Sigmoid colon (tissue), 4 donors: ENCODE measurements around the gene SLC44A1.

ENCODE experiments used
- EP300 ChIP-seq, 4 donors: sonication (generic); formaldehyde crosslinking; IDR thresholded peaks; one replicate each; pipeline ENCODE4 v1.6.1; 2017; ENCODE audit warnings: antibody characterized with exemption in 4 of 4
- POLR2AphosphoS5 ChIP-seq, 4 donors: sonication (generic); formaldehyde crosslinking; IDR thresholded peaks; one replicate each; pipeline ENCODE4 v1.6.1; 2017; ENCODE audit warnings: antibody characterized with exemption in 4 of 4

- no peak for TF ChIP-seq POLR2AphosphoS5 (IDR thresholded peaks at IDR 0.05)
- no peak for TF ChIP-seq EP300 (IDR thresholded peaks at IDR 0.05)
Measured at GRCh38 chr9:105425816-105426433, 181.5 kb downstream of the SLC44A1 start.
